ACC112 (cell line): ENCODE data around the gene ASIC1.
"Not testable (repeated sequence)": the region's sequence is repeated elsewhere in the genome, so short reads cannot be mapped to it uniquely, and the experiment has no call there.

Experiments used
- H2AFZ ChIP-seq: fragments of 200-600 bp; sonication (generic); one replicate; pipeline ENCODE4 v1.6.0; 2017; ENCODE audit warnings: antibody characterized with exemption, low read length; ENCODE audit not compliant: unreplicated experiment
- H3K27ac ChIP-seq: fragments of 200-600 bp; sonication (generic); 2 replicates; pipeline ENCODE4 v1.5.1; 2014; ENCODE audit warnings: low read depth, mild to moderate bottlenecking, antibody characterized with exemption, low read length, moderate library complexity
- H3K27me3 ChIP-seq: fragments of 200-600 bp; sonication (generic); 2 replicates; pipeline ENCODE4 v1.6.1; 2014; ENCODE audit warnings: mild to moderate bottlenecking, antibody characterized with exemption, low read length, moderate library complexity, mixed read lengths; ENCODE audit not compliant: insufficient read depth
- H3K36me3 ChIP-seq: fragments of 200-600 bp; sonication (generic); 2 replicates; pipeline ENCODE4 v1.6.1; 2016; ENCODE audit warnings: mild to moderate bottlenecking, antibody characterized with exemption, low read length, moderate library complexity, mixed read lengths; ENCODE audit not compliant: insufficient read depth
- H3K4me1 ChIP-seq: fragments of 200-600 bp; sonication (generic); one replicate; pipeline ENCODE4 v1.6.1; 2016; ENCODE audit warnings: low read length, mixed read lengths; ENCODE audit not compliant: insufficient read depth, unreplicated experiment, control insufficient read depth
- H3K4me3 ChIP-seq: fragments of 200-600 bp; sonication (generic); 2 replicates; pipeline ENCODE4 v1.5.1; 2014; ENCODE audit warnings: mild to moderate bottlenecking, low read depth, low read length
- H3K79me2 ChIP-seq: fragments of 200-600 bp; sonication (generic); one replicate; pipeline ENCODE4 v1.6.0; 2016; ENCODE audit warnings: low read length; ENCODE audit not compliant: control insufficient read depth, unreplicated experiment, insufficient read depth

ASIC1 gene

GRCh38 chr12:50074936-50075807, 17.8 kb downstream of the ASIC1 start:
- no peak overlapping the region for H3K27ac ChIP-seq
- no peaks in the 10 kb centered on the region for H3K36me3 ChIP-seq
- H2AFZ ChIP-seq: peak overlapping the region; percentile 22
- no peak overlapping the region for H3K4me3 ChIP-seq
- no peaks in the 10 kb centered on the region for H3K79me2 ChIP-seq
- peaks cover 9% of the 10 kb centered on the region for H3K4me1 ChIP-seq
- H3K27me3 ChIP-seq: no peaks in the 10 kb centered on the region

DNA sequence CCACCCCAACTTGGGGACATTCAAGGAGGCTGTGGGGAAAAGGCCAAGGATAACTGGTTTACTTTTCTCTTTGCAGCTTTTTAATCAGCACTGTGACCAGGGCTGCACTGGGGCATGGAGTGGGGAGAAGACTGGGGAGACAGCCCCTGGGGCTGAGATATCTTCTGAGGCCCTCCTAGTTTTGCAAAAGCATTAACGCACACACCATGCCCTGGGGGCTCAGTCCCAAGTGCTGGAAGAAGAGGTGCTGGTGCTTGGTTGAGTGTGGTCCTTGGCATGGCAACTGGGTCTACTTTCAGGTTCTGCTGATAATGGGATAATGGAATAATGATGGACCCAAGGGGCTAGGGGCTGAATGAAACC, 18.4 kb downstream of the ASIC1 start:
- H2AFZ ChIP-seq: no peak overlapping the region
- peaks cover 7% of the 10 kb centered on the region for H3K4me1 ChIP-seq
- no peaks in the 10 kb centered on the region for H3K79me2 ChIP-seq
- H3K36me3 ChIP-seq: no peaks in the 10 kb centered on the region
- H3K27ac ChIP-seq: no peak overlapping the region
- H3K27me3 ChIP-seq: no peaks in the 10 kb centered on the region
- no peak overlapping the region for H3K4me3 ChIP-seq

- H3K36me3 ChIP-seq: no peaks in the 10 kb centered on the region
- H3K27me3 ChIP-seq: no peaks in the 10 kb centered on the region
- H3K27ac ChIP-seq: no peak overlapping the region
- no peak overlapping the region for H3K4me3 ChIP-seq
- peaks cover 5% of the 10 kb centered on the region for H3K4me1 ChIP-seq
- no peak overlapping the region for H2AFZ ChIP-seq
- no peaks in the 10 kb centered on the region for H3K79me2 ChIP-seq
Measured at GRCh38 chr12:50077099-50077498, 19.7 kb downstream of the ASIC1 start.

DNA sequence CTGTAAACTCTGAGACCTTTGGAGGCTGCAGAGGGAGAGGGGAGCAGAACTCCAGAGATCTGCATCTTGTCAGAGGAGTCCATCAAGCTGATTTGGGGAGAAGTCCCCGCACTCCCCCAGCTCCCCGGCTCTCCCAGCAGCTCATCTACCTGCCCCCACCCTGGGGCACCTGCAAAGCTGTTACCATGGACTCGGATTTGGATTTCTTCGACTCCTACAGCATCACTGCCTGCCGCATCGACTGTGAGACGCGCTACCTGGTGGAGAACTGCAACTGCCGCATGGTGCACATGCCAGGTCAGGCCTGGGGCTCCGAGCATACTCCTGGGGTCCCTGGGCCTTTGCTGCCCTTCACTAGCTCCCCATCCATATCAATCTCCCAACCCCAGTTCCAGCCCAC, 20.9 kb downstream of the ASIC1 start:
- peaks cover 1% of the 10 kb centered on the region for H3K79me2 ChIP-seq
- H3K27ac ChIP-seq: no peak overlapping the region
- H3K4me3 ChIP-seq: no peak overlapping the region
- H3K36me3 ChIP-seq: no peaks in the 10 kb centered on the region
- H3K27me3 ChIP-seq: no peaks in the 10 kb centered on the region
- H3K4me1 ChIP-seq: peaks cover 11% of the 10 kb centered on the region
- H2AFZ ChIP-seq: no peak overlapping the region

DNA sequence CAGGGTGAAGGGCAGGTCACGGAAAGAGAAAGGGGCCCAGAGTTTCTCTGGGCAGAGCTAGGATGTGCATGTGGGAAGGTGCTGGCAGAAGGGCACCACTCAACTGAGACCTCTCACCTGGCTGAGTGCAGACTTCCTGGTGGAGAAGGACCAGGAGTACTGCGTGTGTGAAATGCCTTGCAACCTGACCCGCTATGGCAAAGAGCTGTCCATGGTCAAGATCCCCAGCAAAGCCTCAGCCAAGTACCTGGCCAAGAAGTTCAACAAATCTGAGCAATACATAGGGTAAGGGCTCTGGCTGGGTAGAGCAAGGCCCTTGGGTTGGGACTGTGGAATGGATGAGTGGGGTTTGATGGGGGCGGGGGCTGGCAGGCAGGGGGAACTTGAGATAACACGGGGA, 22.4 kb downstream of the ASIC1 start:
- Histone ChIP-seq H3K79me2 (peaks cover 9% of the 10 kb centered on the region), H3K4me1 (peaks cover 17% of the 10 kb centered on the region), H3K27ac (no peak overlapping the region), H3K36me3 (no peaks in the 10 kb centered on the region), H2AFZ (no peak overlapping the region), H3K4me3 (no peak overlapping the region), H3K27me3 (no peaks in the 10 kb centered on the region)

- Histone ChIP-seq H3K27me3 (no peaks in the 10 kb centered on the region), H3K36me3 (no peaks in the 10 kb centered on the region), H3K4me1 (peaks cover 16% of the 10 kb centered on the region), H3K79me2 (peaks cover 14% of the 10 kb centered on the region), H3K27ac (no peak overlapping the region), H2AFZ (no peak overlapping the region), H3K4me3 (no peak overlapping the region)
Measured at GRCh38 chr12:50081096-50081808, 23.9 kb downstream of the ASIC1 start.

DNA sequence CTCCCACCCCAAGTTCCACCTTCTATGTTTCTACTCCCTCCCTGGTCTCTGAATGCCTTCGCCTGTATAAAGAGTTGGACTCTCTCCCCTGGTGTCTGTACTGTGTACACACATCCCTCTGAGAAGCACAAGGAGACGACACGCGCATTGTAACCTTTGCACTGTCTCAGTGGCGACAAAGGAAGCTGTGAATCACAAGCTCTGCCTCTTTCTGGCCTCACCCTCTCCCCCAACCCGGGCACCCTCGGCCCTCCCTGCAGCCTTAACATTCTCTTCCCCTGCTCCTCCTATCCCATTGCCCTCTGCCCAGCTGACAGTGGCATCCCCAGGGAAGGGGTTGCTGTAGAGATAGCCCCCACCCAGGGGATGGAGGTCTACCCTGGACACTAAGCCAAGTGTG, 25.2 kb downstream of the ASIC1 start:
- H3K4me1 ChIP-seq: peaks cover 28% of the 10 kb centered on the region
- H3K79me2 ChIP-seq: peaks cover 14% of the 10 kb centered on the region
- H2AFZ ChIP-seq: no peak overlapping the region
- no peak overlapping the region for H3K4me3 ChIP-seq
- H3K36me3 ChIP-seq: 0 out of 2 replicates have a peak, but pooled peaks cover 5% of the 10 kb centered on the region
- no peaks in the 10 kb centered on the region for H3K27me3 ChIP-seq
- H3K27ac ChIP-seq: no peak overlapping the region

DNA sequence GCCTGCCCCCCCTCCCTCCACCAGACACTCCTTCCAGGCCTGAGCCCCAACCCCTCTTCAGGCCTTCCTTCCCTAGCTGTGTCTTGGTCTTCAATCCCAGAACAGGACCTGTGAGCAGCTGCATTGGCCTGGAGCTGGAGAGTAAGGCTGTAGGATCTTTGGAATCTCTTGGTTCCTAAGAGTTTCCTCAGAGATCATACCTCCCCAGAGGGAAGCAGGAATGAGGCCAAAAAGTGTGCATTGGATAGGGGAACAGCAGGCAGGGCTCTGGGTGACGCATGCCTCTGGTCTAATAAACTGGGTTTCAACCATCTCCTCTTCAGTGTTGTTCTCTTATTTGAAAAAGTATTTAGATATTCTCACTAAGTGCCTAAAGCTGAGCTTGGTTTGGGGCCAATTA, 25.9 kb downstream of the ASIC1 start:
- Histone ChIP-seq H3K27ac (no peak overlapping the region), H2AFZ (no peak overlapping the region), H3K4me3 (no peak overlapping the region)

GRCh38 chr12:50084409-50084774, 27.0 kb downstream of the ASIC1 start:
- peak overlapping the region; percentile 100 for H3K4me3 ChIP-seq
- H3K27ac ChIP-seq: peak overlapping the region; percentile 83
- peaks cover 12% of the 10 kb centered on the region for H3K36me3 ChIP-seq
- H3K4me1 ChIP-seq: peaks cover 46% of the 10 kb centered on the region
- peak overlapping the region; percentile 98 for H2AFZ ChIP-seq
- H3K27me3 ChIP-seq: not testable (repeated sequence)
- H3K79me2 ChIP-seq: peaks cover 16% of the 10 kb centered on the region

More for the DNA sequence above, 25.9 kb downstream of the ASIC1 start:
- no peaks in the 10 kb centered on the region for H3K27me3 ChIP-seq
- H3K79me2 ChIP-seq: peaks cover 14% of the 10 kb centered on the region
- peaks cover 35% of the 10 kb centered on the region for H3K4me1 ChIP-seq
- H3K36me3 ChIP-seq: 0 out of 2 replicates have a peak, but pooled peaks cover 6% of the 10 kb centered on the region

- peak within 1 kb of the TSS; percentile 98 for H2AFZ ChIP-seq
- peaks cover 50% of the 10 kb centered on the region for H3K4me1 ChIP-seq
- peaks cover 18% of the 10 kb centered on the region for H3K36me3 ChIP-seq
- no peaks in the 10 kb centered on the region for H3K27me3 ChIP-seq
- H3K4me3 ChIP-seq: peak within 1 kb of the TSS; percentile 100
- peaks cover 19% of the 10 kb centered on the region for H3K79me2 ChIP-seq
- peak within 1 kb of the TSS; percentile 83 for H3K27ac ChIP-seq
Measured at GRCh38 chr12:50084775-50085614, 27.6 kb downstream of the ASIC1 start, which contains the start of gene SMARCD1. TSS of gene SMARCD1 (plus strand) at chr12:50085342. CDS start at chr12:50085370, 28 bp downstream.
